Tracheal epithelial cell (primary cell): ENCODE measurements around the gene OR4K15. TPM values are rescaled to one million over a fixed set of nuclear protein-coding genes. Genes with fewer than 3 reads are reported as not detected.

Source experiments
- total RNA-seq: library from RNA; depleted of rRNA; stranded (reverse); fragments of >200 nt; gene quantifications from 2 replicates; pipeline ENCODE4 v1.2.1, GENCODE V29; 2014

The OR4K15 gene, protein sequence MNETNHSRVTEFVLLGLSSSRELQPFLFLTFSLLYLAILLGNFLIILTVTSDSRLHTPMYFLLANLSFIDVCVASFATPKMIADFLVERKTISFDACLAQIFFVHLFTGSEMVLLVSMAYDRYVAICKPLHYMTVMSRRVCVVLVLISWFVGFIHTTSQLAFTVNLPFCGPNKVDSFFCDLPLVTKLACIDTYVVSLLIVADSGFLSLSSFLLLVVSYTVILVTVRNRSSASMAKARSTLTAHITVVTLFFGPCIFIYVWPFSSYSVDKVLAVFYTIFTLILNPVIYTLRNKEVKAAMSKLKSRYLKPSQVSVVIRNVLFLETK
- total RNA-seq, result not detected in 2 replicates

DNA sequence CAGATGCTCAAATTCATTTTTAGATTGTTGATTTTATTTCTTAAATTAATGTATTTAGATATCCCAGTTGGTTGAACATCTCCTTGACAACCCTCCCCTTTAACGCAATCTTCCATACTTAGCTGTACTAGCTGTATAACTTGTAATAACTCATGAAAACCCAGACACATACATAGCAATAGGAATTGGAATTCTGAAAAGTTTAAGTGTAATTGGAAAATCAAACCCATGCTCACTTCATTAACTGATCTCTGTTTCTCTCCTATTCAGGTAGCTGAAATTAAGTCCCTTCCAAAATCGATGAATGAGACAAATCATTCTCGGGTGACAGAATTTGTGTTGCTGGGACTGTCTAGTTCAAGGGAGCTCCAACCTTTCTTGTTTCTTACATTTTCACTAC is at the start of gene OR4K15:
Gene OR4K15, plus strand, starts transcription at position 301 of the 400 bp plus-strand sequence. Its CDS starts 0 bp downstream, at position 301.

DNA sequence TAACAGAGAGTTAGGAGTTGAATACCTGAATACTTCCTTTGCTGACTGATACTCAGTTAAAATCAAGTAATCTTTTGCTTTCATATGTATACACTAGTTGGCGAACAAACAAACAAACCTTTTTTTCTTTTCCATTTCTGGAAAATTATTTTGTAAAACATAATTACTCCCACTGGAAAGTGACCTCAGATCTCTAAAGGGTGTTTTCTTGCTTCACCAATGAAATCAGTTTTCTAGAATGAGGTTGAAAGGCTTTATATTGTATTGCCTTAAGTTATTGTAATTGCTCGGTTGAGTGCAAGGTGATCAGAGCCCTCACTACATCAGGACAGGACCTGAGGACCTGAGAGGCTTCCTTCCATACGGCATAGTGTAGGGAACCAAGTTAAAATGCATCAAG is 44.8 kb upstream of the OR4K15 start, which contains the start of gene OR4K1:
Gene OR4K1, plus strand, starts transcription at position 301 of the 400 bp plus-strand sequence. CDS start 4,750 bp downstream, outside the sequence.

DNA sequence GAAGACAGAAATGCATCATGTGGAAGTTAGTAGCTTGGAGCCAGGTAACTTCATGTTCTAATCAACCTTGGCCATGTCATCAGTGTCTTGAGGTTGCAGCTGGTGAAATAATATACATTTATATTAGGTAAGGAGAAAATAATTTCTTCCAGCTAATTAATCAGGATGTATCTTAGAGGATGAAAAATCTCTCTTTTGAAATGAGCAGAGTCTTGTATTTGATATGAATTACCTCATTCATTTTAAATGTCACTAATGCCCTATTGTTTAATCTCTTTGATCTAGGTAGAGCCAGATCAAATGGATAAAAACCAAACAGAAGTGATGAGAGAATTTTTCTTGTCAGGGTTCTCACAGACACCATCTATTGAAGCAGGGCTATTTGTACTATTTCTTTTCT is 26.5 kb downstream of the OR4K15 start, which contains the start of gene OR4Q2:
Gene OR4Q2, plus strand, starts transcription at position 301 of the 400 bp plus-strand sequence.

DNA sequence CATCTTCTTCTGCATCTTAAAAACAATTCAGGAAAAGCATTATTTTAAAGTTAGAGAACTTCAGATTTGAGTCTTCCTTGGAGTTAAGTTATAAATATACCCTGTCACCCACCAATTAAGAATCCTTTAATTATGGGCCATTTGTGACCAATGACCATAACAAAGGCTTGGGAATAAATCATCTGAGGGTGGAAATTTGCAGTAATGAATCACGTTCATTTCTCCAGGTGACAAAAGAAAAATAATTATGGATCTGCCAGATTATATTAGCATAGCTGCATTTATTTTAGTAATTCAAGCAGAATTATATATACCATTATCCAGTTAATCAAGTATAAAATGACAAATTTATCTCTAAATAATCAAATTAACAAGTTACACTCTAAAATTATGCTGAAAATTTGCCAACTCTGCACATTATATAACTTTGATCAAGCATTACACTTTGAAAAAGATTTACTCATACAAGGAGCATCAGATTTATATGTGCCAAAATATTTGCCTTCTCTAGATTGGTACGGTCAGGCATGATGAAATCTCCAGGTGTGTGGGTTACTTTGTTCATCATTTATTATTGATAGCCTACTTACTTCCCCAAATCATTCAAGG is 44.0 kb downstream of the OR4K15 start, which contains the start of gene OR4K14:
Gene OR4K14, minus strand, starts transcription at position 51 of the 609 bp plus-strand sequence. CDS start 4,114 bp downstream, outside the sequence.

Other genes starting within 250 kb of the OR4K15 start
- not detected in 2 replicates for gene OR4Q3, start 232.0 kb upstream of the OR4K15 start, total RNA-seq
- gene OR4M1, start 202.1 kb upstream of the OR4K15 start, total RNA-seq, result not detected in 2 replicates
- not detected in 2 replicates for gene OR4N2, start 171.8 kb upstream of the OR4K15 start, total RNA-seq
- gene OR4K2, start 100.4 kb upstream of the OR4K15 start, total RNA-seq, result not detected in 2 replicates
- gene OR4K5, start 55.0 kb upstream of the OR4K15 start, total RNA-seq, result not detected in 2 replicates
- gene OR4K1, start 44.7 kb upstream of the OR4K15 start, total RNA-seq, result not detected in 2 replicates
- gene OR4Q2, start 26.6 kb downstream of the OR4K15 start, total RNA-seq, result not detected in 2 replicates
- not detected in 2 replicates for gene OR4K14, start 43.7 kb downstream of the OR4K15 start, total RNA-seq
- gene OR4K13, start 60.4 kb downstream of the OR4K15 start, total RNA-seq, result not detected in 2 replicates
- not detected in 2 replicates for gene OR4L1, start 84.5 kb downstream of the OR4K15 start, total RNA-seq
- not detected in 2 replicates for gene OR4K17, start 135.1 kb downstream of the OR4K15 start, total RNA-seq
- not detected in 2 replicates for gene OR4N5, start 163.2 kb downstream of the OR4K15 start, total RNA-seq
- not detected in 2 replicates for gene OR11G2, start 215.3 kb downstream of the OR4K15 start, total RNA-seq
- gene OR11H6, start 248.1 kb downstream of the OR4K15 start, total RNA-seq, result not detected in 2 replicates